C4-2B (cell line): ENCODE measurements around the gene DVL1.

Experiments
- H3K27ac ChIP-seq: fragments of 450-650 bp; 2 replicates; pipeline ENCODE4 v1.5.1; 2017
- ZFX ChIP-seq: fragments of 450-650 bp; IDR thresholded peaks from 2 replicates; pipeline ENCODE4 v1.6.1; 2017
- TF ChIP-seq, protein P1 (sequence below): fragments of 450-650 bp; conservative IDR thresholded peaks from 2 replicates; pipeline ENCODE4 v1.5.1; 2017; ENCODE audit warnings: mild to moderate bottlenecking

The DVL1 gene

DNA sequence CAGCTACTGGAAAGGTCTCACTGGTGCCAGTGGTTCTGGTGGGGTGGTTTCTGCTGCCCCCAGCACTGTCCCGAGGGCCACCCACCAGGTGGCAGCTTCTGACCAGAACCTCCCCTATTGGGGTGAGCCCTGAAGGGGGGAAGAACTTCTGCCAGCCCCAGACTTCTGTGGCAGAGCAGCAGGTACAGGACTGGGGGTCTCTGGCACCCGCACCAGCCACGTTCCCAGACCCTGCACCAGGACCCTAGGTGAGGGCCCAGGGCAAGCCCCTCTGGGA lies 39.2 kb downstream of the DVL1 start:
- peak overlapping the region; percentile 99 for H3K27ac ChIP-seq
- TF ChIP-seq, protein P1, sequence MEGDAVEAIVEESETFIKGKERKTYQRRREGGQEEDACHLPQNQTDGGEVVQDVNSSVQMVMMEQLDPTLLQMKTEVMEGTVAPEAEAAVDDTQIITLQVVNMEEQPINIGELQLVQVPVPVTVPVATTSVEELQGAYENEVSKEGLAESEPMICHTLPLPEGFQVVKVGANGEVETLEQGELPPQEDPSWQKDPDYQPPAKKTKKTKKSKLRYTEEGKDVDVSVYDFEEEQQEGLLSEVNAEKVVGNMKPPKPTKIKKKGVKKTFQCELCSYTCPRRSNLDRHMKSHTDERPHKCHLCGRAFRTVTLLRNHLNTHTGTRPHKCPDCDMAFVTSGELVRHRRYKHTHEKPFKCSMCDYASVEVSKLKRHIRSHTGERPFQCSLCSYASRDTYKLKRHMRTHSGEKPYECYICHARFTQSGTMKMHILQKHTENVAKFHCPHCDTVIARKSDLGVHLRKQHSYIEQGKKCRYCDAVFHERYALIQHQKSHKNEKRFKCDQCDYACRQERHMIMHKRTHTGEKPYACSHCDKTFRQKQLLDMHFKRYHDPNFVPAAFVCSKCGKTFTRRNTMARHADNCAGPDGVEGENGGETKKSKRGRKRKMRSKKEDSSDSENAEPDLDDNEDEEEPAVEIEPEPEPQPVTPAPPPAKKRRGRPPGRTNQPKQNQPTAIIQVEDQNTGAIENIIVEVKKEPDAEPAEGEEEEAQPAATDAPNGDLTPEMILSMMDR: no peak
- TF ChIP-seq ZFX: no peak

DNA sequence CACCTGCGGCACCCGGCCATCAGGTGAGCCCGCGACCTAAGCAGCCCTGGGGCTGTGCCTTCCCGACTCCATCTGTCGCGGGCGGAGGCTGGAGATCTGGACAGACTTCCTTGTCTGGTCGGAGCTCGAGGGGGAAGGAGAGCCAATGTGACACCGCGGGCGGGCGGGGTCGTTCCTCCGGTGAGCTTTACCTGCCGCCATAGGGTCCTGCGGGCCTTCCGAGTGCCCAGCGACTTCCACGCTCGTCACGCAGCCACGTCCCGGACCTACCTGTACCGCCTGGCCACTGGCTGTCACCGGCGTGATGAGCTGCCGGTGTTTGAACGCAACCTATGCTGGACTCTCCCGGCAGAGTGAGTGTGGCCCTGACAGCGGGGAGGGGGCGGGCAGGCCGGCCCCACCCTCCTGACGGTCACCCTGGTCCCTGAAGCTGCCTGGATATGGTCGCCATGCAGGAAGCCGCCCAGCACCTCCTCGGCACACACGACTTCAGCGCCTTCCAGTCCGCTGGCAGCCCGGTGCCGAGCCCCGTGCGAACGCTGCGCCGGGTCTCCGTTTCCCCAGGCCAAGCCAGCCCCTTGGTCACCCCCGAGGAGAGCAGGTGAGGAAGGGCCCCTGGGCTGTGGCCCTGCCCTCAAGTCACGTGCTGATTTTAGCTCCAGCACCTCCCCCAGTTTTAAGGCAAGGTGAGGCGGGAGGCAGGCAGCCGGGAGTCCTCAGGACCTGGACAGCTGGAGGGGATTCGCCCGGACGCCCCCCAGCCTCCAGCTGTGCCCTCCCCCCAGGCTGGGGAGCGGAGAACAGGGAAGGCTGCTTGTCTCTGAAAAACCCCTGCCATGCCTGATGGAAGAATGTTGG lies 39.7 kb downstream of the DVL1 start:
- peak overlapping the region; percentile 99 for H3K27ac ChIP-seq
- no peak for TF ChIP-seq ZFX
- TF ChIP-seq, protein P1: no peak

DNA sequence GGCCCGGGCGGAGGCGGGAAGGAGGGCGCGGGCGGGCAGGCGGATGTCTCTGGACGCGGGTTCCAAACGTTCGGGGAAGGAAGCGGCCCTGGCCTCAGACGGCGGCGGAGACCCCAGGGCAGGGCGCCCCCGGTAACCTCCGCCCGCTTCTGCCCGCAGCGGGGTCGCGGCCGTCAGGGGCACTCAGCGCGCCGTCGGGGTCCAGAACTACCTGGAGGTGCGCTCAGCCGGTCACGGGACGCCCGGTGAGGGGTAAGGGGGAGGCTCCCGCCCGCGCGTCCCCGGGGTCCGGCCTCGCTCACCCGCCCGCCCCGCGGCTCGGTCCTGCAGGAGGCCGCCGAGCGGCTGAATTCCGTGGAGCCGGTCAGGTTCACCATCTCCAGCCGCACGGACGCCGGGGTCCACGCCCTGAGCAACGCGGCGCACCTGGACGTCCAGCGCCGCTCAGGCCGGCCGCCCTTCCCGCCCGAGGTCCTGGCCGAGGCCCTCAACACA lies 40.4 kb downstream of the DVL1 start:
- H3K27ac ChIP-seq: peak overlapping the region; percentile 99
- peak; percentile 54; the same call in 1 of the 2 replicates for TF ChIP-seq ZFX
- TF ChIP-seq, protein P1: no peak

DNA sequence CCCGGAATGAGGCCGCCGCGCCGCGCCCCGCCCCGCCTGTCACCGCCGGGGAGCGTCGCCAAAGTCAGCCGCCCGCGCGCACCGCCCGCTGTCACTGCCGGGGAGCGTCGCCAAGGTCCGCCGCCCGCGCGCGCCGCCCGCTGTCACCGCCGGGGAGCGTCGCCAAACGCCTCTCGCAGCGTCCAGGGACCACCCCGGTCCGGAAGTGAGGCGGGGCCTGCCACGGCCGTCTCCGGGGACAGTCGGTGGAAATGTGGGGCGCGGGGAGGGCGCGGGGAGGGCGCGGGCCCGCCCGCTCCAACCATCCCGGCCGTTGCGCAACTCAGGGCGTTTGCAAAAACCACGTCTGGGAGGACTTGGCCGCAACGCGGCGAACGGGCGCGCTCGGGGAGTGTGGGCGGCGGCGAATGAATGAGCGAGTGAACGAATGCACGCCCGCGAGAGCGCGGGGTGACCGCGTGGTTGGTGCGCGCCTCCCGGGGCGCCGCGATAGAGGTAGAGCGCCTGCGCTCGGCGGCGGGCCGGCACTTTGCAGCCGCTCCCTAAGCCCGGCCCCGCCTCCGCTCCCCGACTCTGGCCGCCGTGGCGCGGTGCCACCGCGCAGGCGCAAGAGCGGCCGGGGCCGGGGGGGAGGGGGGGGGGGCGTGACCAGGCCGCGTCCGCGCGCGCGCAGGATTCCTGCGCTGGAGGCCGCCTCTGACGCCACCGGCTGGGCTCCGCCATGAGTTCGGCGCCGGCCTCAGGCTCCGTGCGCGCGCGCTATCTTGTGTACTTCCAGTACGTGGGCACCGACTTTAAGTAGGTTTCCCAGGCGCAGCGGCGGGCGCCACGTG lies 41.1 kb downstream of the DVL1 start, which contains the start of the genes ACAP3 and PUSL1:
TSS of gene ACAP3 (minus strand) at position 8 of the 833 bp plus-strand sequence. CDS start 115 bp downstream, outside the sequence.
TSS of gene PUSL1 (plus strand) at position 675 of the 833 bp plus-strand sequence. CDS start at position 722, 47 bp downstream.
- H3K27ac ChIP-seq: peak within 1 kb of the TSS; percentile 99
- TF ChIP-seq, protein P1: no peak
- no peak for TF ChIP-seq ZFX

DNA sequence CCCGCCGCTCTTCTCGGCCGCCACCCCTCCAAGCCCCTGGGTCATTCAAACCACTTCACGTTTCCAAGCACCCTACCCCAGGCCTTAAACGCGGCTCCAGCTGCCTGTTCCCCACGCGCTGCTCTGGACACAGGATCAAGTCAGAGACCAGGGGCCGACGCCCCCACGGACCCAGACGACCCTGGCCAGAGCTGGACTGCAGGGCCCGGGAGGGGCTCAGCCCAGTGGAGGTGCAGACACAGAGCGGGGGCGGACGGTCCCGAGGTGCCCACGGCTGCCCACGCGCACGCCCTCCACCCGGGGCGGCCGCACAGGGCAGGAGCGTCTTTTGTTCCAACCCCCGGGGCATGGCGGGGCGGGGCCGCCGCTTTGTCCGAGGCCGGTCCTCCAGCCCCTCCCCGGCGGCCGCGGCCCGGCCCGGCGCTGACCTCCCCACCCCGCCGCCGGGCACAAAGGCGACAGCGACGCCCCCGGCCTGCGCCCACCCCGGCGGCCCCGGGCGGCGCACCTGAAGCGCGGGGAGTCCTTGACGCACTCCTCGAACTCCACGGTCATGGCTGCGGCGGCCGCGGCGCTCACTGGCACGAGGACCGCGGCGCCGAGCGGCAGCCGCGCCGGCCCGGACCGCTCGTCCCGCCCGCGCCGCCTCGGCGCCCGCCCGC lies 41.8 kb downstream of the DVL1 start:
- peak overlapping the region; percentile 99 for H3K27ac ChIP-seq

DNA sequence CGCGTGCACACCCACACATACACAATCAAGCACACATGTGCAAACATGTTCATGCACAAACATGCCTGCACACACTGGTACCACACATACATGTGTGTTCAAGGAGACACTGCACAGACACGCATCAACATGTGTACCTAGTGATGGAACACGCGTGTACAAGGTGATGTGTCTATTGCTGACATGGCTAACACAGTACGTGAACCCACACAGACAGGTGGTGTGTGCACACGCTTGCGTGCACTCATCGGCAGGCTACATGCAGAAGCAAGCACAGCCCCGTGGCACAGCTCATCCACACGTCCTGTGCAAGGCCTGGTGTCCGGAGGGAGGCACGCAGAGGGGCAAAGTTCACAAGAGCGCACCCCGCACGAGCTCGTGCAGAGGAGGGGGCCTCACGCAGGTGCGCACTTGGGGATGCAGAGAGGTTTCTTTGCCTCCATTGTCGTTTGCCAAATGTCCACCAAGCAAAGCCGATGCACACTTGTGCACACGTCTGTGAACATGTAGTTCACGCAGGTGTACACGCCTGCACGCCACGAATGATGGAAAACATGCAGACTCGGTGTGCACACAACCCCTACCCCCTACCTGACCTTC lies 42.5 kb downstream of the DVL1 start:
- H3K27ac ChIP-seq: peak overlapping the region; percentile 99
- TF ChIP-seq ZFX: no peak
- TF ChIP-seq, protein P1: no peak

More for the DNA sequence above, 41.8 kb downstream of the DVL1 start:
- peak; percentile 50 for TF ChIP-seq ZFX
- TF ChIP-seq, protein P1: no peak
